CD4-positive, alpha-beta T cell (primary cell): Measurements from ENCODE around the gene TMEM129. TPM values are rescaled to one million over a fixed set of nuclear protein-coding genes. Genes with fewer than 3 reads are reported as not detected.

Experiments
- ATAC-seq: fragments of 200-7000 bp; cut with Tn5 transposase; one replicate; pipeline ENCODE4 v1.10.0; 2022; ENCODE audit warnings: mild to moderate bottlenecking; ENCODE audit not compliant: poor library complexity
- CTCF ChIA-PET: fragments of 350-600 bp; sonication (Branson Sonifier 250); formaldehyde crosslinking; loops from one replicate; lab custom pipeline; 2021; ENCODE audit warnings: antibody characterized with exemption, inconsistent platforms; lab: Charles Lee
- POLR2A ChIA-PET: fragments of 350-600 bp; sonication (Branson Sonifier 250); formaldehyde crosslinking; loops from one replicate; lab custom pipeline; 2021; ENCODE audit warnings: antibody characterized with exemption, inconsistent platforms; lab: Charles Lee
- DNase-seq, 14 experiments: peaks; one replicate each; pipeline ENCODE4 v3.0.0-alpha.2; 2013 to 2020; ENCODE audit warnings: mixed read lengths in 2 of 14
- H3K27ac ChIP-seq, 2 donors: one replicate each; pipeline versions ENCODE4 v1.5.1 to v1.7.0; 2013; ENCODE audit warnings: low read length in 2 of 2, low read depth in 1 of 2, mild to moderate bottlenecking in 1 of 2
- H3K27me3 ChIP-seq, 2 experiments: 1 replicate in 1 of 2; 2 replicates in 1 of 2; pipeline versions ENCODE4 v1.6.1 to v1.7.0; 2013; ENCODE audit warnings: low read length in 2 of 2, control low read depth in 1 of 2, mild to moderate bottlenecking in 1 of 2, moderate library complexity in 1 of 2; ENCODE audit not compliant: insufficient read depth in 2 of 2, control insufficient read depth in 1 of 2
- H3K36me3 ChIP-seq: one replicate; pipeline ENCODE4 v1.6.1; 2013; ENCODE audit warnings: low read length, control low read depth; ENCODE audit not compliant: insufficient read depth
- H3K4me1 ChIP-seq: one replicate; pipeline ENCODE4 v1.6.1; 2013; ENCODE audit warnings: low read length, control low read depth; ENCODE audit not compliant: insufficient read depth
- H3K4me3 ChIP-seq: one replicate; pipeline ENCODE4 v1.5.1; 2013; ENCODE audit warnings: mild to moderate bottlenecking, low read length, moderate library complexity
- H3K9me3 ChIP-seq, 2 experiments: 1 replicate in 1 of 2; 2 replicates in 1 of 2; pipeline versions ENCODE4 v1.6.1 to v1.7.0; 2013; ENCODE audit warnings: low read length in 2 of 2, mild to moderate bottlenecking in 2 of 2, control low read depth in 1 of 2, moderate library complexity in 1 of 2; ENCODE audit not compliant: control insufficient read depth in 1 of 2, insufficient read depth in 1 of 2
- H3K27ac Mint-ChIP-seq: one replicate; pipeline ENCODE4 v1.8.0; 2020; ENCODE audit warnings: mixed read lengths
- H3K27me3 Mint-ChIP-seq: one replicate; pipeline ENCODE4 v1.8.0; 2021; ENCODE audit warnings: mixed read lengths
- H3K36me3 Mint-ChIP-seq: one replicate; pipeline ENCODE4 v1.8.0; 2021; ENCODE audit warnings: low read depth, mixed read lengths
- H3K4me1 Mint-ChIP-seq: one replicate; pipeline ENCODE4 v1.8.0; 2021; ENCODE audit warnings: low read depth, mixed read lengths
- H3K4me3 Mint-ChIP-seq: one replicate; pipeline ENCODE4 v1.8.0; 2020; ENCODE audit warnings: mild to moderate bottlenecking, mixed read lengths
- H3K9me3 Mint-ChIP-seq: one replicate; pipeline ENCODE4 v1.8.0; 2020; ENCODE audit warnings: mixed read lengths
- intact Hi-C, 2 experiments: fragments of 100-400 bp; cut with DNase I in 1 of 2; cut with micrococcal nuclease in 1 of 2; formaldehyde crosslinking; loops; one replicate each; pipeline versions ENCODE4 v1.15.1 to v1.9.0; 2023 to 2025; cut with DNase I, micrococcal nuclease
- total RNA-seq, 174 experiments: library from RNA in 2 of 174; stranded (reverse) in 2 of 174; gene quantifications; one replicate each; pipeline ENCODE4 v1.2.3 and lab custom pipeline; 2021 to 2026
- TF ChIP-seq, protein P1 (sequence below): fragments of 200-600 bp; IDR thresholded peaks from one replicate; pipeline ENCODE4 v1.8.0; 2022; ENCODE audit warnings: antibody characterized with exemption, mild to moderate bottlenecking

TMEM129 gene
- total RNA-seq, 2 experiments from 2014 or later, result 17.2 to 17.6 TPM

DNA sequence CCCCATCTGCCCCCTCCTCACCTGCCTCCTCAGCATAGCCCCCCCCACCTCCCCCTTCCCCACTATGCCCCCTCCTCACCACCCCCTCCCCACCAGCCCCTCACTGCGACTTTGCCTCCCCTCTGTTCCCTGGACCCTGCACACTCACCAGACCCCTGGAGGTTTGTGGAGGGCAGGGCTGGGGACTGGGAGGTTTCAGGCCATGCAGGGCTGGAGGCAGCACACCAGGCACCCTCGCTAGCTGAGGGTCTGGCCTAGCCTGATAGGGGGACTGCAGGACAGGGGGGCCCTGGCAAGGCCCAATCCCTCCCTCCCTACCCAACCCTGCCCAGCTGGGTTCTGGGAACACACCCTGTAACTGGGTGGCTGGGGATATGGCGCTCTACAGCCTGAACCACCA, 28.2 kb upstream of the TMEM129 start:
- CTCF ChIA-PET, result interaction anchor here (1.9 kb wide), 1 partner anchor 150 kb away, joined by 13 read pairs; no protein-coding TSS in a partner anchor
- intact Hi-C loops, result loop anchor here in 1 of 2 experiments (2.0 kb wide), 1 partner anchor 61 kb away; no protein-coding TSS in a partner anchor

DNA sequence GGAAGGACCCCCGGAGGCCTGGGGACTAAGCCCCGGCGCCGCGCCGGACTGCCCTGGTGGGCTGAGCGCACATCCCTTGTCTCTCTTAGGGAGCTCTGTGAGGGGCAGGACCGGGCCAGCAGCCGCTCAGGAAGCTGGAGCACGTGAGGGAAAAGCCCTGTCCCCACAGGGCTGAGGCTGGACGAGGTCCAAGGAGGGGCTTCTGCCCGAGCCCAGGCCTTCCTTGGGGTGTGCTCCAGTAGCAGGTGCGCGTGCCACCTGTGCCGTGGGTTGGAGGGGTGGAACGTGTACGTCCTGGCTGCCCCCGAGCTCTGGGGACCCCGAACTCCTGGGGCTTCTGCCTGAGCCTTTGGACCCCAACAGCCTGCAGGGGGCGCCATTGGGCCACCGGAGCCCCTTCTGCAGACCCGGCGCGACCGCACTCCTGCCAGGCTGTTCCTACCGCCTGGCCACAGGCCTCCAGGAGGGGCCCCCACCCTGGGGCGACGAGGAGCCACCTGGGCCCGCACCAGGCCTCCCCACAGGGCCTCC, 27.4 kb upstream of the TMEM129 start:
- H3K4me1 Mint-ChIP-seq, result no peaks in the 10 kb centered on the region
- H3K27me3 ChIP-seq, result no peaks in the 10 kb centered on the region
- no peak overlapping the region for H3K4me3 ChIP-seq
- H3K9me3 ChIP-seq, result peaks cover 0 to 5% of the 10 kb centered on the region in 2 experiments
- no peaks in the 10 kb centered on the region for H3K27me3 Mint-ChIP-seq
- H3K36me3 Mint-ChIP-seq, result peaks cover 12% of the 10 kb centered on the region
- no peak overlapping the region for H3K27ac Mint-ChIP-seq
- H3K9me3 Mint-ChIP-seq, result no peaks in the 10 kb centered on the region
- intact Hi-C loops, result loop anchor here (1.0 to 2.0 kb wide), 2 partner anchors 62 to 151 kb away; no protein-coding TSS in a partner anchor
- H3K27ac ChIP-seq, result no peak overlapping the region
- ChIA-PET CTCF (interaction anchor here (1.0 to 1.9 kb wide), 2 partner anchors 62 to 151 kb away, joined by 3 to 13 read pairs; no protein-coding TSS in a partner anchor), POLR2A (interaction anchor here (0.9 kb wide), 1 partner anchor 151 kb away, joined by 3 read pairs; no protein-coding TSS in a partner anchor)
- TF ChIP-seq, protein P1, sequence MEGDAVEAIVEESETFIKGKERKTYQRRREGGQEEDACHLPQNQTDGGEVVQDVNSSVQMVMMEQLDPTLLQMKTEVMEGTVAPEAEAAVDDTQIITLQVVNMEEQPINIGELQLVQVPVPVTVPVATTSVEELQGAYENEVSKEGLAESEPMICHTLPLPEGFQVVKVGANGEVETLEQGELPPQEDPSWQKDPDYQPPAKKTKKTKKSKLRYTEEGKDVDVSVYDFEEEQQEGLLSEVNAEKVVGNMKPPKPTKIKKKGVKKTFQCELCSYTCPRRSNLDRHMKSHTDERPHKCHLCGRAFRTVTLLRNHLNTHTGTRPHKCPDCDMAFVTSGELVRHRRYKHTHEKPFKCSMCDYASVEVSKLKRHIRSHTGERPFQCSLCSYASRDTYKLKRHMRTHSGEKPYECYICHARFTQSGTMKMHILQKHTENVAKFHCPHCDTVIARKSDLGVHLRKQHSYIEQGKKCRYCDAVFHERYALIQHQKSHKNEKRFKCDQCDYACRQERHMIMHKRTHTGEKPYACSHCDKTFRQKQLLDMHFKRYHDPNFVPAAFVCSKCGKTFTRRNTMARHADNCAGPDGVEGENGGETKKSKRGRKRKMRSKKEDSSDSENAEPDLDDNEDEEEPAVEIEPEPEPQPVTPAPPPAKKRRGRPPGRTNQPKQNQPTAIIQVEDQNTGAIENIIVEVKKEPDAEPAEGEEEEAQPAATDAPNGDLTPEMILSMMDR, result peak; percentile 68
- H3K4me1 ChIP-seq, result peaks cover 33% of the 10 kb centered on the region
- DNase-seq (peak; percentile 64 to 86 (median 74)), ATAC-seq (peak; percentile 62)
- no peak overlapping the region for H3K4me3 Mint-ChIP-seq
- H3K36me3 ChIP-seq, result peaks cover 18% of the 10 kb centered on the region

More for the DNA sequence above, 28.2 kb upstream of the TMEM129 start:
- H3K36me3 ChIP-seq, result peaks cover 9% of the 10 kb centered on the region
- no peak overlapping the region for H3K4me3 ChIP-seq
- no peak for DNase-seq
- Mint-ChIP-seq H3K27me3 (no peaks in the 10 kb centered on the region), H3K9me3 (no peaks in the 10 kb centered on the region), H3K36me3 (peaks cover 6% of the 10 kb centered on the region), H3K4me1 (no peaks in the 10 kb centered on the region), H3K4me3 (no peak overlapping the region), H3K27ac (no peak overlapping the region)
- no peak for ATAC-seq
- POLR2A ChIA-PET, result no interaction called here
- no peaks in the 10 kb centered on the region for H3K27me3 ChIP-seq
- peaks cover 0 to 5% of the 10 kb centered on the region in 2 experiments for H3K9me3 ChIP-seq
- peaks cover 37% of the 10 kb centered on the region for H3K4me1 ChIP-seq
- TF ChIP-seq, protein P1, result no peak
- no peak overlapping the region for H3K27ac ChIP-seq

DNA sequence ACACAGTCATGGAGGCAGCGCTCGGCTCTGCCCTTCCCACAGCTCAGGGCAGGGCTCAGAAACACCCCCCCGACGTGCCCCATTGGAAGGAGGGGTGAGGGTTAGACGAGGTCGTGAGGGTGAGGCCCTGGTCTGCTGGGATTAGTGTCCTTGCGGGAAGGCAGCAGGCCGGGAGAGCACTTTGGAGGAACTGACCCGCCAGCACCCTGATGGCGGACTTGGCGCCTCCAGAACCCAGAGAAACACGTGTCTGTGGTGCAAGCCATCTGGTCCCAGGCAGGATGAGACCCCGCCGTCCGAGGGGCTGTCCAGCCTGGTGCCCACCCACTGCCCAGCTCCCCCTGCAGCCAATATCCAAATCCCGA, 26.5 kb upstream of the TMEM129 start:
- CTCF ChIA-PET, result interaction anchor here (1.9 kb wide), 1 partner anchor 152 kb away, joined by 13 read pairs; no protein-coding TSS in a partner anchor
- no peaks in the 10 kb centered on the region for H3K9me3 Mint-ChIP-seq
- no peak overlapping the region for H3K27ac Mint-ChIP-seq
- no peaks in the 10 kb centered on the region for H3K27me3 Mint-ChIP-seq
- intact Hi-C loops, result no loop called here
- Histone ChIP-seq H3K36me3 (peaks cover 19% of the 10 kb centered on the region), H3K27ac (no peak overlapping the region), H3K27me3 (no peaks in the 10 kb centered on the region), H3K9me3 (peaks cover 0 to 5% of the 10 kb centered on the region in 2 experiments), H3K4me1 (peaks cover 24% of the 10 kb centered on the region), H3K4me3 (no peak overlapping the region)
- peaks cover 20% of the 10 kb centered on the region for H3K36me3 Mint-ChIP-seq
- H3K4me3 Mint-ChIP-seq, result no peak overlapping the region
- ATAC-seq, result no peak
- H3K4me1 Mint-ChIP-seq, result no peaks in the 10 kb centered on the region
- TF ChIP-seq, protein P1, result no peak
- POLR2A ChIA-PET, result no interaction called here
- DNase-seq, result no peak
